NCI-H1930 (cell line): Measurements from ENCODE around the gene ZNF230.

ENCODE experiments used
- DNase-seq, 2 experiments: peaks; one replicate each; lab custom pipeline; 2025; lab: John Stamatoyannopoulos, UW

ZNF230 gene

DNA sequence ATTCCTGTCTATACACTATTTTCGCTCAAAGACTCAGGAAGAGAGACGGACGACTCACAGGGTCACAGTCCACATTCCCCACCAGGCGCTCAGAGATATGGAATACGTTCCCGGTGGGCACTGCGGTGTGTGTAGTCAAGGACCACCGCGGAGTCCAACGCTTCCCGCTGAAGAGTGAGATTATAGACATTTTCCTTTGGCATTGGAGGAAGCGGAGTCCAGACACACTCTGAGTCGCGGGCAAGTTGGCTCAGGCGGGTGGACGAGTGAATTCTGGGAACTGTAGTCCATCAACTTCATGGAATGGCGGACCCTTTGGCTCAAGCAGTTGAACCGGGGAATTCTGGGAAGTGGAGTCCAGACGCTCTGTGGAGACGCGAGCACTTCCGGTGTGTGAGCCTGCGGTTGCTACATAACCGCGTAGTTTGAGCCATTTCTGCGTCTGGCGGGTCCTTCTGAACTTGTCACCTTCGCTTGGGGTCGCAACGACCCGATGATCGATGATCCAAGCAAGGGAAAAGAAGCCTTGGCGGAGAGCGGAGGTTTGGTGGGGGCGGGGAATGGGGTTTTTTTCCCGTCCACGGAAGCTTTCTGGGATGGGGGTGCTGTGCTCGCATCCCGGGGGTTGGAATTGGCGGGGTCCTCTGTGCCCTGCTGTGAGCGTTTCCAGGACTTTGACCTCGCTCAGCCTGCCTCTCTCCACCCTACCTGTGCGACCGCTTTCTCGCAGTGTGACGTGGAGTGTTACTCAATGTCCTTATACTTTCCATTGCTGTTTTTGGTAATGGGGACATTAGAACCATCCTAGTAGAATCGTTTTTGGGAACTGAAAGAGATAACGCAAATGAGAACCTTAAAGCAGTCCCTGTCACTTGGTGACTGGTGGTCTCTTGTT, at the start of gene ZNF230:
Gene ZNF230 (plus strand): TSS at position 392 of the 895 bp plus-strand sequence. CDS start 4,122 bp downstream, outside the sequence.
- peak; percentile 92 to 95 for DNase-seq

DNA sequence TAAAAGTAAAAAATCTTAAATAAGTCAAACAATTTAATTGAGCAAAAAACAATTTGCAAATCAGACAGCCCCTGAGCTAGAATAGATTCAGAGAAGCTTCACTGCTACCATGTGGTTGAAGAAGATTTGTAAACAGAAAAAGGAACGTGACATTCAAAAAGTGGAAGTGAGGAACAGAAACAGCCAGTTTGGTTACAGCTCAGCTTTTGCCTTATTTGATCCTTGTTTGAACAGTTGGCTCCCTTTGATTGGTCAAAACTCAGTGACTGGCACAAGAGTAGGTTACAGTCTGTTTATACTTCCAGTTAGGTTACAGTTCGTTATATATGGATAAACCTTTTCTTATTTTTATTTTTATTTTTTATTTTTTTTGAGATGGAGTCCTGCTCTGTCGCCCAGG, 45.9 kb upstream of the ZNF230 start:
- DNase-seq = no peak

DNA sequence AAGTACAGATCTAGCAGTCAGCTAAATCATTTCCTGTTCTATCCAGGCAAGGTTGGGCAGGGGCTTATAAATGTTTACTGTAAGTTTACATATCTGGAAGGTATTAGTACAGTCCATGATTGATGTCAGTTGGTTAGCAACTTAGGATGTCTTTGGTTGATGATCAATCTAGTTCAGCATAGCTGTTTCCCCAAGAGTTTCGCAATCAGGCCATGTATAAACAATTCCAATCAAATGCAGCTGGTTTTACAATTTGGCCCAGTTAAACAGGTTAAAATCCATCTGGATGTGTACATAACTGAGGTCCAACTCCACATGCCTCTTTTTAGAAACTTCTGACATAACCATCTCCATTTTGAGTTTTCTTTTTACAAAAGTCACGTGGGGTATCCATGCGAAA, 44.9 kb upstream of the ZNF230 start:
- no peak for DNase-seq

DNA sequence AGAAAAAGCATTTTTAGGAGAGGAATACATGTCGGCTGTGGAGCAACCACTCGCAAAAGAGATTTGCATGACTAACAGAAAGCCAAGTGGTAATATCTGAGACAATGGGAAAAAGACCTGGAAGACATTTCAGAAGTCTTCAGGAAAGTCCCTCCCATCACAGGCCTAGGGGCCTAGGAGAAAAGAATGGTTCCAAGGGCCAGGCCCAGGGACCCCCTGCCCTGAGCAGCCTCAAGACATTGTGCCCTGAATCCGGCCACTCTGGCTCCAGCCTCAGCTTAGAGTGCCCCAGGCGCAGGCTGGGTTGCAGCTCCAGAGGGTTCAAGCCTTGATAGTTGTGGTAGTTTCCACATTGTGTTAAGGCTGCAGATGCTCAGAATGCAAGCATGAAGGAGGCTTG, 42.3 kb upstream of the ZNF230 start:
- no peak for DNase-seq

DNA sequence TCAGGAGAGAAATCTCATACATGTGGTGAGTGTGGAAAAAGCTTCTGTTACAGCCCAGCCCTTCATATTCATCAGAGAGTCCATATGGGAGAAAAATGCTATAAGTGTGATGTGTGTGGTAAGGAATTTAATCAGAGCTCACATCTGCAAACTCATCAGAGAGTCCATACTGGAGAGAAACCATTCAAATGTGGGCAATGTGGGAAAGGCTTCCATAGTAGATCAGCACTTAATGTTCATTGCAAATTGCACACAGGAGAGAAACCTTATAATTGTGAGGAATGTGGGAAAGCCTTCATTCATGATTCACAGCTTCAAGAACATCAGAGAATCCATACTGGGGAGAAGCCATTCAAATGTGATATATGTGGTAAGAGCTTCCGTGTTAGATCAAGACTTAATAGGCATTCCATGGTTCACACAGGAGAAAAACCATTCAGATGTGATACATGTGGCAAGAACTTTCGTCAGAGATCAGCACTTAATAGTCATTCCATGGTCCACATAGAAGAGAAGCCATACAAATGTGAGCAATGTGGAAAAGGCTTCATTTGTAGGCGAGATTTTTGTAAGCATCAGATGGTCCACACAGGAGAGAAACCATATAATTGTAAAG, 36.6 kb upstream of the ZNF230 start:
- DNase-seq = no peak

DNA sequence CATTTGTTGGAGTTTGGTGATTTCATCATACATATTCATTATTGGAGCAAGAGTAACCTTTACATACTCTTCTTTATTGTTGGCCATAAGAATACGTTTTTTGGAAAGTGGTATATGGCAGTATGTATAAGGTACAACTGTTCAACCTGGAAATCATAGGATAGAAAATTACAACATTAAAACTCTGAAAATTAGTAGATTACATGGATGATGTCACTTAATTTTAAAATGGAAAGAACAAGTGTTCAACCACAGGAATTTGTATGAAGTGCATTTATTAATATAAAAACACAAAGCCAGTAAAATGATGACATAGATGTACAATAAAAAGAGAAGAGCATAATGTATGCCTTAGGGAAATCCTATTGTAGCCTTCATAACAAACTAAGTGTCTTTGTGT, 26.0 kb upstream of the ZNF230 start:
- DNase-seq = no peak

DNA sequence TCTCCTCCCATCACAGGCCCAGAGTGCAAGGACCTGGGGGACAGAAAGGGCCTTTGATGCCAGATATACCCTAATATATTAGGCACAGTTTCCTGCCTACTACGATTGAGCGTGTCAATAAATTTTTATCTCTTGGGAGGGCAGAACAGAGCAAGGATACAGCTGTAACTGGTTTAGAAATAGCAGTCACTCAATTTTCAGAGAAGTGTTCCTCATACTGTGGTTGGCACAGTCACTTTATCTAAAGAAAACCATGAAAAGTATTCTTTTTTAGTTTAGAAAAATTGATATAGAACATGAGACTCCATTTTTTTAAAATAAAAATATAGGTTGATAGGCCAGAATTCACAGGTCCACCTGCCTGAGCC, 19.2 kb upstream of the ZNF230 start:
- no peak for DNase-seq

DNA sequence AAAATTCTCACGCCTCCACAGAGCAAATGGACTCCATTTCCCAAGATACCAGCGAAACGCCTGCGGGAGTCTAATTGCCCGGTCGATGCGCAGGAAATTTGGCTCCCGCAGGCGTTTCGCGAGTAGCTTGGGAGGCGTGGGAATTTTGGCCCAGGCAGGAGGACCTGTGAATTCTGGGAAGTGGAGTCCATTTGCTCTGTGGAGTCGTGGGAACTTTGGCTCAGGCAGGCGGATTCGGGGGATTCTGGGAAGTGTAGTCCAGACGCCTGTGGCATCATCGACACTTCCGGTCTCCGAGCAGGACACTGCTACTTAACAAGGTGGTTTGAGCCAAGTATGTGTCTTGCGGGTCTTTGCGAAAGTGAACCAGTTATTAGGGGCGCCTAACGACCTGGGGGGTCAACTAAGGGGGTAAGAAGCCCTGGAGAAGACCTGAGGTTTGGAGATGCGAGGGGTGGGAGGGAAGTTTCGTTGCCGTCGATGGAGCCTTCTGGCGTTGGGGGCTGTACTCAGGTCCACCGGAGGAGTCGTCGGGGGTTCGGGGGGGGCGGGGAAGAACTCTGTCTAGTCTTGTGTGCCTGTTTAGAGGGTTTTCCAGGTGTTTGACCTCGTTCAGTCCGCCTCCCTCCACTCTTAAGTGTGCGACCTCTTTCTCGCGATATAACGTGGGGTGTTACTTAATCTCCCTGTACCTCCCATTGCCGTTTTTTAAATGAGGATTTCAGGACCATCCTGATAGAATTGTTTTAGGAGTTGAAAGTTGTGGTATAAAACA, 18.7 kb upstream of the ZNF230 start, which contains the start of gene ZNF155:
Gene ZNF155 (plus strand): TSS at position 277 of the 775 bp plus-strand sequence. CDS start 4,356 bp downstream, outside the sequence.
- peak; percentile 97 to 98 for DNase-seq

DNA sequence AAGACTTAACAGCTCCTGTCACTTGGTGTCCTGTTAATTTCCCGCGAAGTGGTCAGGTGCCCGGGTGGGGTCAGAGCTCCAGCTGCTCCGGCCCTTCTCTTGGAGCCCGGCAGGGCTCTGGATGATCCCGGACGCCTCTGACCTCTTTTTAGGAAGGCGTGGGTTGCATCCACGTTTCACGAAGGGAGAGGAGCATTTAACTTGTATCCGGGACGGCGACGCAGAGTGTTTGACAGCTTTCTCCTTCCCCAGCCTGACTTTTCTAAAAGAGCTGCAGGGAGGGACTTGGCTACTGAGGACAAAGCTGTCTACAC, 18.1 kb upstream of the ZNF230 start:
- no peak for DNase-seq

DNA sequence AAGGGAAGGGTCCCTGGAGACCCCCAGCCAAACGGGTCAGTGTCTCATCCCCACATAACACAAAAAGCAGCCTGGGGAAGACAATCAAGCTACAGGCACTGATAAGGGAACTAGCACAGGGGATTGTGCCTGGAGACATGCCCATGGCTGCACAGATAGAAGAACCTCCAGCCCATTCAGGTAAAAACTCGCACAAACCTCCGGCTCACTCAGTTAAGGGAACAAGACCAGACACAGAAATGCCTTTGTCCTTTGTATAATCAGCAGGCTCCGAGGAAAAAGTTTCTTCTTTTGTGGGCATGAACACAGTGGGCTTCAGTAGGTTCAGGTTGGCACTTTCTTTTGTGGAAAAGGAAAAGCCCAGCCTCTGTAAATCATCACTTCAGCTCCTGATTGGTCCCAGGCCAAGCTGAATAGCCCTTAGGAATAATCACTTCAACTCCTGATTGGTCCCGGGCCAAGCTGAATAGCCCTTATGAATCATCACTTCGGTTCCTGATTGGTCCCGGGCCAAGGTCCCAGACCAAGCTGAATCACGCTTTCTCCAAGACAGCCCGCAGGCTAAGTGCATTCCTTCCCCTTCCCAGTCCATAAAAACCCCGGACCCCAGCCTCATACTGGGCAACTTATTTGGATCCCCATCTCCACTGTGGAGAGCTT, 5.0 kb upstream of the ZNF230 start:
- DNase-seq = no peak

DNA sequence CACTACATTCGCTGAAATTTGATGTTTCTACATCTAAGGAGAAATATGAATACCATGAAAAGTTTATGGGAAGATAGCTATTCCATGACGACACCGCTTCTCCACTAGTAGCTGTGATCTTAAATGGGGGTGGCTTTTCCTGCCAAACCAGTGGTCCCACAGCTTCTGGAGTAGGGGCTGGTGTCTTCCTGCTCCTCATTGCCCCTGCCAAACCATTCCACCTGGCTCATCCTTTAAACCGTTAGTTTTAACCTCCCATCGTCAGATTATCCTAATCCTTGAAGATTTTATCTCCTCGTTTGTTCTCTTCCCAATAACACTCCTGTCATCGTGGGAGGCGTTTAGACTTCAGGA, 568 bp upstream of the ZNF230 start:
- no peak for DNase-seq

DNA sequence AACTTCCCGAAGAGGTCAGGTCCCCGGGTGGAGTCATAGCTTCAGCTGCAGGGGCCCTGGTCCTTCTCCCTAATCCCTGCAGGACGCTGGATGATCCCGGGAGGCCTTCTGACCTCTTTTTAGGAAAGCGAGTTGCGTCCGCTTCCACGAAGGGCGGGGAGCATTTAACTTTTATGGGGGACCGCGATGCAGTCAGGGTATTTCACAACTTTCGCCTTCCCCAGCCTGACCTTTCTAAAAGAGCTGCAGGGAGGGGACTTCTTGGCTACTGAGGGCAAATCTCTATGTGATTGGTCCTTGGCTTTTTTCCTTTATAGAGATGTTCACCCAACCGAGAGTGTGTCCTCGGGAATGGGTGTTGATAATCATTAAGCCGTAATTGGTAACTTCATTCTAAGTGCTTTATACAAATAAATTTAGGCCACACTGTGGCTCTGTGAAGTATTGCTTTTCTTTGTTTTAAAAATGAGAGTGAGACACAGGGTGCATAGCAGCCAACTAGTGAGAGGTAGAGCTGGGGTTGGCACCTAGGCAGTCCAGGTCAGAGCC, 778 bp downstream of the ZNF230 start:
- no peak for DNase-seq

DNA sequence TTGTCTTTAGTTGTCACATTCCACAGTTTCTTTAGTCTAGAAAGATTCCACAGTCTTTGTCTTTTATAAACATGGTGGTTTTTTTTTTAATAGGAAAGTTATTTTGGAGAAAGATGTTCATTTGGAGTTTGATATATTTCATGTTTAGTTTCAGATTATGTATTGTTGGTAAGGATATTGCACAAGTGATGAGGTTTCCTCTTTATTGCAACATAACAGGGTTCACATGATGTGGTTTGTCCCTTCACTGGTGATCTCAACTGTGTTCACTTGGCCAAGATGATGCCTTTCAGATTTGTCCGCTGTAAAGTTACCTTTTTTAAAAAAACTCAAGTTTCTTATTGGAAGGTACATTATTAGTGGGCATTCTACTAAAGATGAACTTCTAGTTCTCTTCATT, 3.2 kb downstream of the ZNF230 start:
- DNase-seq = no peak

DNA sequence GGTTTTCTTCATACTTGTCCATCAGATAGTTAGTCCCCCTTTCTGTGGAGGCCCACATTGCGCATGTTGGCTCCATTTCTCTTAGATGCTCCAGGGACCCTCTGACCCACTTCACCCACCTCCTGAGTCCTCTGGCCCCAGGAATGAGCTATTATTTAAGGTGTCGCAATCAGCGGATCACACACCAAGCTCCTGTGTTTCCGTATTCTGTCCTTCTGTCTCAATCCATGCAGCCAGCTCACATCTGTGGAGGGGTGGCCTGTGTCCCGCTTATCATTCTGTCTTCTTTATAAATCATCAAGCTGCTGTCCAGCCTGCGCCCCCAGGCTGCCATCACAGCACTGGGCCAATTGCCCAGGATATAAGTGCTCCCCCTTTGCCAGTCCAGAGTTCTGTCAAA, 4.7 kb downstream of the ZNF230 start:
- no peak for DNase-seq

DNA sequence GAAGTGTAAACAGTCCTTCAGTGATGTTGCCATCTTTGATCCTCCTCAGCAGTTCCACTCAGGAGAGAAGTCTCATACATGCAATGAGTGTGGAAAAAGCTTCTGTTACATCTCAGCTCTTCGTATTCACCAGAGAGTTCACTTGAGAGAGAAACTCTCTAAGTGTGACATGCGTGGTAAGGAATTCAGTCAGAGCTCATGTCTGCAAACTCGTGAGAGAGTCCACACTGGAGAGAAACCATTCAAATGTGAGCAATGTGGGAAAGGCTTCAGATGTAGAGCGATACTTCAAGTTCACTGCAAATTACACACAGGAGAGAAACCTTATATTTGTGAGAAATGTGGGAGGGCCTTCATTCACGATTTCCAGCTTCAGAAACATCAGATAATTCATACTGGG, 7.7 kb downstream of the ZNF230 start:
- no peak for DNase-seq

DNA sequence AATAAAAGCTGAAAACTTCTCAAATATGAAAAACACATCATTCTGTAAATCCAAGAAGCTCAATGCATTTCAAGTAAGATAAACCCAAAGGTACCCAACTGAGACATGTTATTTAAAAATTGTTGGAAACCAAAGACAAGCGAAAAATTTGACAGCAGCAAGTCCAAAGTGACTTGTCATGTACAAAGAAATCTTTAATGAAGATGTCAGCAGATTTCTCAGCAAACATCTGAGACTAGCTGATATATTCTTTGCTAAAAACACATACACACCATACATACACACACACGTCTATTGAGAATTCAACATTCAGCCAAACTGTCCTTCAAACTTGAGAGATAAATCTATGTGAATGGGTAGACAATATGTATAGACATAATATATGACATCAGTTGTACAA, 16.7 kb downstream of the ZNF230 start:
- DNase-seq = no peak

DNA sequence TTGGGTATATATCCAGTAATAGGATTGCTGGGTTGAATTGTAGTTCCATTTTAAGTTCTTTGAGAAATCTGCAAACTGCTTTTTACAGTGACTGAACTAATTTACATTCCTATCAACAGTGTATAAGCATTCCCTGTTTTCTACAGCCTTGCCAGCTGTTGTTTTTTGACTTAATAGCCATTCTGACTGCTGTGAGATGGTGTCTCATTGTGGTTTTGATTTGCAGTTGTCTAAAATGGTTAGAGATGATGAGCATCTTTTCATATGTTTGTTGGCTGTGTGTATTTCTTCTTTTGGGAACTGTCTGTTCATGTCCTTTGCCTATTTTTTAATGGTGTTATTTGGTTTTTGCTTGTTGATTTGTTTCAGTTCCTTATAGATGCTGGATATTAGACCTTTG, 18.5 kb downstream of the ZNF230 start:
- DNase-seq = no peak

DNA sequence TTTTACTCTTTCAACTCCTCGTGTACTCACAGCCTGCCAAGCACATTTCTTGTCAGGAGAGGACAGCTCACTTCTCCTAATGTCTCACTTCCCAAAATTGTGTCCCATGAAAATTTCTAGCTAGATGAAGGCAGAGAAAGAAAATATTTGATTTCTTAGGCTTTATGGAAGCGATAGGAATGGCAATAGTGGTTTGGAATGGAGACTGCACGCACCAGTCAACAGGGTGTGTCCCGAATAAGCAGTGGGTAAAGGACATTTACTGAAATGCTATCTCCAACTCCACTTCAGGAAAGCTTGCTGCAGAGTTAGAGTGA, 22.1 kb downstream of the ZNF230 start:
- no peak for DNase-seq

DNA sequence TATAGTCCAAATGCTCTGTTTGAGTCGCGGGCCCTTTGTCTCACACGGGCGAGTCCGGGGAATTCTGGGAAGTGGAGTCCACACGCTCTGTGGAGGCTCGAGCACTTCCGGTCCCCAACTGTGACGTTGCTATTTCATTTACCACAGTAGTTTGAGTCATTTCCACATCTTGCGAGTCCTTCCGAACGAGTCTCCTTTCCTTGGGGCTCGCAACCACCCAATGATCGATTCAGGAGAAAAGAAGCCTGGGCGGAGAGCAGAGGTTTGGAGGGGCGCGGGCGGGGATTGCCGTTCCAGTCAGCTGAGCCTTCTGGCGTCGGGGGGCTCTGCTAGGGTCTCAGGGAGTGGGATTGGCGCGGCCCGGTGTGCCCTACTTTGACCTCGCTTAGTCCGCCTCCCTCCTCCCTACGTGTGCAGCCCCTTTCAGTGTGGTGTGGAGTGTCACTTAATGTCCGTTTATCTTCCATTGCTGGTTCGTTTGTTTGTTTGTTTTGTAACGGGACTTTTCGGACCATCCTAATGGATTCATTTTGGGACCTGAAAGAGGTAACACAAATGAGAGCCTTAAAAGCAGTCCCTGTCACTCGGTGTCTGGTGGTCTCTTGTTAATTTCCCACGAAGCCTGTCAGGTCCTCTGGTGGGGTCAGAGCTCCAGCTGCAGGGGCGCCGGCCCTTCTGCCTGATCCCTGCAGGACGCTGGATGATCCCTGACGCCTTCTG, 22.6 kb downstream of the ZNF230 start, which contains the start of gene ZNF222:
Gene ZNF222 (plus strand): TSS at position 163 of the 720 bp plus-strand sequence. CDS start 58 bp downstream, at position 221.
- peak; percentile 53 to 81 for DNase-seq

DNA sequence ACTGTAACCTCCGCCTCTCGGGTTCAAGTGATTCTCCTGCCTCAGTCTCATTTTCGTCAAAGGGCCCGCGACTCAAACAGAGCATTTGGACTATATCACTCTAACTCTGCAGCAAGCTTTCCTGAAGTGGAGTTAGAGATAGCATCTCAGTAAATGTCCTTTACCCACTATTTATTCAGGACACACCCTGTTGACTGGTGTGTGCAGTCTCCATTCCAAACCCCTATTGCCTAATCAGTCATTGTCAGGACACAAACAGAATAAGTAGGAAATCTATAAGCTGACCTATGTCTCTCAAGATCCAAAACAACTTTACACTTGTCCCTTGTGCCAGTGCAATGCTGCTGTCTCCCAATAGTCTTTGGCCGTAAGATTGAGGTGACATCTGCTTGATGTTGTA, 23.9 kb downstream of the ZNF230 start:
- DNase-seq = no peak

DNA sequence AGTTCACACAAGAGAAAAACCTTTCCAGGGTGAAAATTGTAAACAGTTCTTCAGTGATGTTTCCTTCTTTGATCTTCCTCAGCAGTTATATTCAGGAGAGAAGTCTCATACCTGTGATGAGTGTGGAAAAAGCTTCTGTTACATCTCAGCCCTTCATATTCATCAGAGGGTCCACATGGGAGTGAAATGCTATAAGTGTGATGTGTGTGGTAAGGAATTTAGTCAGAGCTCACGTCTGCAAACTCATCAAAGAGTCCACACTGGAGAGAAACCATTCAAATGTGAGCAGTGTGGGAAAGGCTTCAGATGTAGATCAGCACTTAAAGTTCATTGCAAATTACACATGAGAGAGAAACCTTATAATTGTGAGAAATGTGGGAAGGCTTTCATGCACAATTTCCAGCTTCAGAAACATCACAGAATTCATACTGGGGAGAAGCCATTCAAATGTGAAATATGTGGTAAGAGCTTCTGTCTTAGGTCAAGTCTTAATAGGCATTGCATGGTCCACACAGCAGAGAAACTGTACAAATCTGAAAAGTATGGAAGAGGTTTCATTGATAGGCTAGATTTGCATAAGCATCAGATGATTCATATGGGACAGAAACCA, 29.3 kb downstream of the ZNF230 start:
- DNase-seq = no peak
